ENCODE data around the gene TSHZ1. TPM values are rescaled to one million over a fixed set of nuclear protein-coding genes. Genes with fewer than 3 reads are reported as not detected.

The TSHZ1 gene
- total RNA-seq, 1 donor from 2014 or later, result 17.0 TPM

DNA sequence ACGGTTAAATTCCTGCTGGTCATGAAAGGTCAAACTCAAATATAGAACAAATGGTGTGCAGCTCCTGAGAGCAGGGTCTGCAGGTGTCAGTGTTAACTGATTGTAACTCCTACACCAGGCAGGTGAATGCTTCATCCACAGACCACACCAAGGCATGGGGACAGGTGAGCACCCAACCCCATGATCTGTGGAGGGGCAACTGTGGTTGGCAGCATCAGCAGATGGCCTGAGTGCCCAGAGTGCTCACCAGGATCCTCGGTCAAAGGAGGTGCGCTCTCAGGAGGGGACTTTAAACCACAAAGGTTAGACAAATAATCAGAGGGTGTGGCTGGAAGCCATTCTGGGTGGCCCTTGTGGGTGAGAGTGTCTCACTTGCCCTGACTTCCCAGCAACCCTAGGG is 46.1 kb upstream of the TSHZ1 start:
- Histone ChIP-seq H3K4me1 (no peaks in the 10 kb centered on the region), H3K36me3 (no peaks in the 10 kb centered on the region), H3K27me3 (ENCODE audit: low read depth) (no peaks in the 10 kb centered on the region), H3K27ac (no peak overlapping the region), H3K4me3 (no peak overlapping the region), H3K9me3 (no peaks in the 10 kb centered on the region)
- TF ChIP-seq, protein P1, sequence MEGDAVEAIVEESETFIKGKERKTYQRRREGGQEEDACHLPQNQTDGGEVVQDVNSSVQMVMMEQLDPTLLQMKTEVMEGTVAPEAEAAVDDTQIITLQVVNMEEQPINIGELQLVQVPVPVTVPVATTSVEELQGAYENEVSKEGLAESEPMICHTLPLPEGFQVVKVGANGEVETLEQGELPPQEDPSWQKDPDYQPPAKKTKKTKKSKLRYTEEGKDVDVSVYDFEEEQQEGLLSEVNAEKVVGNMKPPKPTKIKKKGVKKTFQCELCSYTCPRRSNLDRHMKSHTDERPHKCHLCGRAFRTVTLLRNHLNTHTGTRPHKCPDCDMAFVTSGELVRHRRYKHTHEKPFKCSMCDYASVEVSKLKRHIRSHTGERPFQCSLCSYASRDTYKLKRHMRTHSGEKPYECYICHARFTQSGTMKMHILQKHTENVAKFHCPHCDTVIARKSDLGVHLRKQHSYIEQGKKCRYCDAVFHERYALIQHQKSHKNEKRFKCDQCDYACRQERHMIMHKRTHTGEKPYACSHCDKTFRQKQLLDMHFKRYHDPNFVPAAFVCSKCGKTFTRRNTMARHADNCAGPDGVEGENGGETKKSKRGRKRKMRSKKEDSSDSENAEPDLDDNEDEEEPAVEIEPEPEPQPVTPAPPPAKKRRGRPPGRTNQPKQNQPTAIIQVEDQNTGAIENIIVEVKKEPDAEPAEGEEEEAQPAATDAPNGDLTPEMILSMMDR (IDR thresholded peaks at IDR 0.05), result no peak
- no peak for DNase-seq
- ATAC-seq, result no peak
- intact Hi-C loops (cut with DNase I), result no loop called here

DNA sequence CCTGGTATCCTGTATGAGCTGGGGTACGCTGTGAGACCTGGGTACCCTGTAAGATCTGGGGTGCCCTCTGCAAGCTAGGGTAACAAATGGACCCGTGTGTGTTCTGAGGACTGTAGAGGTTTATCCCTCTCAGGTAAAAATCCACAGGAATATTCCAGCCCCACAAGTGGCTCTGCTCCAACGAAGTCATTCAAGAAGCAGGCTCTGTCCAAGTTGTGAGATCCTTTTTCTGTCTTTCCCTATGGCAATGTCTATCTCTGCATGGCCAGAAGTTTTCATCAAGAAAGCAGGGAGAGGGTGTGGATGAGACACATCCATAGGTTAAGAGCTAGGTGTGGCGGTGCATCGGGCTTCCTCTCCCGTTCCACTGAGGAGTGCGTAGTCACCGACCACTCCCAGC is 44.7 kb upstream of the TSHZ1 start:
- ATAC-seq, result no peak
- DNase-seq, result no peak
- Histone ChIP-seq H3K4me1 (no peaks in the 10 kb centered on the region), H3K27me3 (ENCODE audit: low read depth) (no peaks in the 10 kb centered on the region), H3K4me3 (no peak overlapping the region), H3K36me3 (no peaks in the 10 kb centered on the region), H3K9me3 (no peaks in the 10 kb centered on the region), H3K27ac (no peak overlapping the region)
- TF ChIP-seq, protein P1 (IDR thresholded peaks at IDR 0.05), result no peak
- intact Hi-C loops (cut with DNase I), result no loop called here

DNA sequence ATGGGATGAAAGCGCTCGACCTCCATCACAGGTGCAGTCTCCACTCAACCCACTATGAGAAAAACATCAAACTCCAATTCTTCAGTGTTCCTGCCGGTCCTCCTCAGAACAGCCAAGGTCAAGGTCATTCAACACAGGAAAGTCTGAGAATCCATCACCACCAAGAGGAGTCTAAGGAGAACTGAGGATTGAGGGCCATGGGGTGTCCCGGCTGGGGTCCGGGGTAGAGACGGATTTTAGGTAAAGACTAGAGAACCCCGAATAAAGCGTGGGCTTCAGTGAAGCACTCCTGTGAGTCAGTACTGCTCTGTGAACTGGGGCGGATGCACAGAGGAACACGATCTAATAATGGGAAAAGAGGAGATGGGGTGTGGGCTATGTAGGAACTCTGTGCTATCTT is 43.5 kb upstream of the TSHZ1 start:
- intact Hi-C loops (cut with DNase I), result no loop called here
- TF ChIP-seq, protein P1 (IDR thresholded peaks at IDR 0.05), result no peak
- Histone ChIP-seq H3K36me3 (no peaks in the 10 kb centered on the region), H3K27me3 (ENCODE audit: low read depth) (no peaks in the 10 kb centered on the region), H3K4me1 (no peaks in the 10 kb centered on the region), H3K9me3 (no peaks in the 10 kb centered on the region), H3K4me3 (no peak overlapping the region), H3K27ac (no peak overlapping the region)
- DNase-seq (no peak), ATAC-seq (no peak)

DNA sequence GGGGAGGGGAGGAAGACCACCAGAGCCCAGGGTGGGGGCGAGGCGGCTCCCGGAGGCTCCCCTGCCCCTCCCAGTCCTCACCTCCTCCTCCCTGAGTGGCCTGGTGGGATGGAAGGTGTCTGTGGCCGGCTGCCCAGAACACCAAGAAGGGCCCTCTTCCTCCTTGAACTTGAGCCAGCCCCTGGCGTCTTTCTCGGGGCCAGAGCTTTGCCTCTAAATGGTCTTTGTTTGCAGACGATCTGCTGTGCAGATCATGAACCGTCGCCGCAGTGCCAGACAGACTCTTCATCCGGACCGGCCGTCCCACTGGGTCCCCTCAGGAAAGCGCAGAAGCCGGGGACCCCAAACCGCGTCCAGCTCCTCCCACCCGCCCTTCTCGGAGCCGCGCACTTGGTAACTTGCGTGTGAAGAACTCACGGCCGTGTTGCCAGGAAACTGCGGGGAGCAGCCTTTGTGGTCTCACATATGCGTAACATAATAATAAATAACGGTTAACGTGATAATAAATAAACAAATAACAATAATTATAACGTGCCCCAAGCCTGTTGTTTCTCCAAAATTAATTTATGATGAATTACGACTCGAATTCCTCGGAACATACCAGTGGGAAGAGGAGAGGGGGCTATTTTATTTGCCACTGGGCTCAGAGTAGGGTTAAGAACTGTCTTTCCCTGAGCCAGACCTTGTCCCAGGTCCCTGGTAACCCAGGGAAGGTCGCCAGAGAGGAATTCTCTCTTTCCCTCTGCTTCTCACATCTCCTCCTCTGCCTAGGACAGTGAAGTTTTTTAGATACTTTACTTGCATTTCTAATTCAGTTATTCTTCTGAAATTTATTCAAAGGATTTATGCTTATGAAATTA is 42.6 kb upstream of the TSHZ1 start:
- intact Hi-C loops (cut with DNase I), result no loop called here
- Histone ChIP-seq H3K36me3 (no peaks in the 10 kb centered on the region), H3K4me3 (peak overlapping the region; percentile 10), H3K9me3 (no peaks in the 10 kb centered on the region), H3K27ac (no peak overlapping the region), H3K27me3 (ENCODE audit: low read depth) (no peaks in the 10 kb centered on the region), H3K4me1 (no peaks in the 10 kb centered on the region)
- DNase-seq (no peak), ATAC-seq (peak in 1 of 2 donors; percentile 39)
- TF ChIP-seq, protein P1 (IDR thresholded peaks at IDR 0.05), result no peak

DNA sequence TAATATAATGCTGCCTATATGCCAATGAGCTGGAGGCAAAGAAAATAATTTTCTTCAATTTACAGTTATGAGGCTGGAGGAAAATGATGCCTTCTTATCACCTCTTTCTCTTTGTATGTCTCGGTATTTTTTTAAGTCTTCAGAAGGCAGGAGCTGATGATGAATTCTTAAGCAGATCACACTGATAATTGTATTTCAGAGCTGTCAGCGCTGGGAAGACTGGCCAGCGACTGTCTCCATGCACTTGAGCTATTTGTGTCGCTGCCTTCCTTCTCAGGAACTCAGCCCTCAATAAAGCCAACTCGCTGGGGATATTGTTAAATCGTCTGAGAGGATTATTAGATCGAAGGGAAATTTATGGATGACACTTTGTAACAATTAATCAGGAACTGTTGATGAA is 42.0 kb upstream of the TSHZ1 start:
- TF ChIP-seq, protein P1 (IDR thresholded peaks at IDR 0.05), result no peak
- no peak overlapping the region for H3K4me3 ChIP-seq
- no peaks in the 10 kb centered on the region for H3K4me1 ChIP-seq
- H3K27me3 ChIP-seq (ENCODE audit: low read depth), result no peaks in the 10 kb centered on the region
- intact Hi-C loops (cut with DNase I), result no loop called here
- ATAC-seq (no peak), DNase-seq (no peak)
- no peaks in the 10 kb centered on the region for H3K36me3 ChIP-seq
- H3K9me3 ChIP-seq, result no peaks in the 10 kb centered on the region
- H3K27ac ChIP-seq, result no peak overlapping the region
